HFFc6 (cell line): ENCODE results near the gene CST9L. TPM values are rescaled to one million over a fixed set of nuclear protein-coding genes. Genes with fewer than 3 reads are reported as not detected.

Source experiments
- DNase-seq: peaks from one replicate; pipeline ENCODE4 v3.0.0-alpha.2; 2018
- H3K27ac Mint-ChIP-seq: 2 replicates; pipeline ENCODE4 v1.8.0; 2020; ENCODE audit warnings: mild to moderate bottlenecking, mixed read lengths
- H3K27me3 Mint-ChIP-seq: 2 replicates; pipeline ENCODE4 v1.8.0; 2021; ENCODE audit warnings: mild to moderate bottlenecking, moderate library complexity, mixed read lengths; ENCODE audit not compliant: insufficient read depth
- H3K36me3 Mint-ChIP-seq: 2 replicates; pipeline ENCODE4 v1.8.0; 2021; ENCODE audit warnings: low read depth, mixed read lengths
- H3K4me1 Mint-ChIP-seq: 2 replicates; pipeline ENCODE4 v1.8.0; 2020; ENCODE audit warnings: low read depth, mixed read lengths
- H3K4me3 Mint-ChIP-seq: 2 replicates; pipeline ENCODE4 v1.8.0; 2020; ENCODE audit warnings: mild to moderate bottlenecking, moderate library complexity, mixed read lengths
- H3K9me3 Mint-ChIP-seq: 2 replicates; pipeline ENCODE4 v1.8.0; 2020; ENCODE audit warnings: mild to moderate bottlenecking, mixed read lengths
- total RNA-seq, 6 experiments: library from RNA; stranded (reverse); fragmentation: NEBNext Ultra II Directional; extraction: Animal tissue kit (Norgen Biotek cat#: 25700); gene quantifications; 2 replicates in 1 of 6; 3 replicates in 5 of 6; pipeline ENCODE4 v1.2.3, GENCODE V29; 2021
- TF ChIP-seq, protein P1 (sequence below): fragments of 200-600 bp; sonication (generic); IDR thresholded peaks from 2 replicates; pipeline ENCODE4 v1.5.0; 2021; ENCODE audit warnings: antibody characterized with exemption, mild to moderate bottlenecking

The CST9L gene
- total RNA-seq, 6 experiments from 2014 or later: not detected

DNA sequence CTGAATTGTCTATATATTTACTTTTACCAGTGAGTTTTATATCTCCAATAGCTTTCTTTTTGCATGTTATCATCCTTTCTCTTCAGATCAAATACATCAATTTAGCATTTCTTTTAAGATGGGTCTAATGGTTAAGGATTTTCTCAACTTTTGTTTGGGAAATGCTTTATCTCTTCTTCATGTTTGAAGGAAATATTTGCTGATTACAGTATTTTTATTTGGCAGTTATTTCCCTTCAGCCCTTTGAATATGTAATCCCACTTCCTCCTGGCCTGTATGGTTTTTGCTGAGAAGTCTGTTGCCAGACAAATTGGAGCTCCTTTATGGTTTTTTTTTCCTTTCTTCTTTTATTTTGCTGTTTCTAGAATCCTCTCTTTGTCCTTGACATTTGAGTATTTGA is 6.7 kb upstream of the CST9L start:
- H3K27ac Mint-ChIP-seq: no peak overlapping the region

DNA sequence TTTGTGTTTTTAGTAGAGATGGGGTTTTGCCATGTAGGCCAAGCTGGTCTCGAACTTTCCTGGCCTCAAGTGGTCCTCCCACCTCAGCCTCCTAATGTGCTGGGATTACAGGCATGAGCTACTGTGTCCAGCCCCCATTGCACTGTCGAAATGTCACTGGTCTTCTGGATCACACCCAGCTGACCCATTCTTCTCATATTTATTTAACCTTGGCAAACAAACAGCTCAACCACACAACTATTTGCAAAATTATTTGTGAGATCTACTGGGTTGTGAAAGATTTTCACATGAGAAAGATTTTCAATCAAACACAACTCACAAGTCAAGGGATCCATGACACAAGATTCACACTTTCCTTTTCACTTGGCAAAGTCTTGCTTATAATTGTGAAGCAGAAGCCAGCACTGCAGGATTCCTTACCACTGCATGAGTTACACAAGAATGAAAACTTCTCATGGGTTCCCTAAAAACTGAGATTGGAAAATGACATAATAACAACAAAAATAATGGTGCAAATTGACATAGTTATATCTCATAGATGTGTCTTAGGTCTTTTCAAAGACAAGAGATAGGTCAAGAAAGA is 2.0 kb upstream of the CST9L start:
- Mint-ChIP-seq H3K4me3 (no peak overlapping the region), H3K27me3 (peaks cover 6% of the 10 kb centered on the region; the same call in 1 of the 2 replicates), H3K4me1 (no peaks in the 10 kb centered on the region), H3K36me3 (no peaks in the 10 kb centered on the region), H3K9me3 (no peaks in the 10 kb centered on the region), H3K27ac (no peak overlapping the region)
- TF ChIP-seq, protein P1, sequence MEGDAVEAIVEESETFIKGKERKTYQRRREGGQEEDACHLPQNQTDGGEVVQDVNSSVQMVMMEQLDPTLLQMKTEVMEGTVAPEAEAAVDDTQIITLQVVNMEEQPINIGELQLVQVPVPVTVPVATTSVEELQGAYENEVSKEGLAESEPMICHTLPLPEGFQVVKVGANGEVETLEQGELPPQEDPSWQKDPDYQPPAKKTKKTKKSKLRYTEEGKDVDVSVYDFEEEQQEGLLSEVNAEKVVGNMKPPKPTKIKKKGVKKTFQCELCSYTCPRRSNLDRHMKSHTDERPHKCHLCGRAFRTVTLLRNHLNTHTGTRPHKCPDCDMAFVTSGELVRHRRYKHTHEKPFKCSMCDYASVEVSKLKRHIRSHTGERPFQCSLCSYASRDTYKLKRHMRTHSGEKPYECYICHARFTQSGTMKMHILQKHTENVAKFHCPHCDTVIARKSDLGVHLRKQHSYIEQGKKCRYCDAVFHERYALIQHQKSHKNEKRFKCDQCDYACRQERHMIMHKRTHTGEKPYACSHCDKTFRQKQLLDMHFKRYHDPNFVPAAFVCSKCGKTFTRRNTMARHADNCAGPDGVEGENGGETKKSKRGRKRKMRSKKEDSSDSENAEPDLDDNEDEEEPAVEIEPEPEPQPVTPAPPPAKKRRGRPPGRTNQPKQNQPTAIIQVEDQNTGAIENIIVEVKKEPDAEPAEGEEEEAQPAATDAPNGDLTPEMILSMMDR: no peak
- DNase-seq: no peak

More for the DNA sequence above, 6.7 kb upstream of the CST9L start:
- H3K4me1 Mint-ChIP-seq: no peaks in the 10 kb centered on the region
- TF ChIP-seq, protein P1: no peak
- H3K27me3 Mint-ChIP-seq: no peaks in the 10 kb centered on the region; the same call in 1 of the 2 replicates
- DNase-seq: no peak
- H3K36me3 Mint-ChIP-seq: no peaks in the 10 kb centered on the region
- H3K9me3 Mint-ChIP-seq: no peaks in the 10 kb centered on the region
- no peak overlapping the region for H3K4me3 Mint-ChIP-seq

DNA sequence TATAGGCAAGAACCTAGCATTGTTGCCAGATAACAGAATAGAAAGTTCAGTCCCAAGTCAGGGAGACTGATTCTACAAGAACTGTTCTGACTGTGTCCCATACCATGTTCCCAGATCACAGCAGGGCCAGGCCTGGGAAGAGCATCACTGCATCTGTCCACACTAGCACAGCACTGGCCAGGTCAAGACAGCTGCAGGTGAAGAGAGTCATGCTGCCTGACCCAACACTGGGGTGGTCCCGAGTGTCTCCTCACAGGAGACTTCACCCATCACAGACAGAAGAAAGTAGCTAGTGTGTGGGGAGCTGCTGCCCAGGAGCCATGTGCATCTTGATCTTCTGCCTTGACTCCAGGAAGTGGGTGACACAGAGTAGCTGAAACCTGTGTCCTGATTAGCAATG is 1.3 kb upstream of the CST9L start:
- Mint-ChIP-seq H3K27ac (no peak overlapping the region), H3K27me3 (peaks cover 6% of the 10 kb centered on the region; the same call in 1 of the 2 replicates), H3K36me3 (no peaks in the 10 kb centered on the region), H3K4me3 (no peak overlapping the region), H3K9me3 (no peaks in the 10 kb centered on the region), H3K4me1 (no peaks in the 10 kb centered on the region)
- TF ChIP-seq, protein P1: no peak
- DNase-seq: no peak

DNA sequence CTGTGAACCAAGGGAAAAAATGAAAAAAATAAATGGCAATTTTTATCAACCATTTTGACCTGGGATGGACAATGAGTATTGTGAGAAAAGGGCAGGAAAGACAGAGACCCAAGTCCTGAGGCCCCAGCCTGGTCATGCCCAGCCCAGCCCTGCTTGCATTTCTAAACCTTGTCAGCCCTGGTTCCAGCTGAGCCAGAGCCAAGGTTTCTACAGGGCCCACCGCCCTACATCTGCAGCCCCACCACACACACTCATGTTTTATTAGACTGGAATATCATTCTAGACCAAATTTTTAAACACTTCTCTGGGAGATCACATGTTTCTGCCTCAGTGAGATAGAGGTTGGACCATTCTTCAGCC is 667 bp upstream of the CST9L start:
- Mint-ChIP-seq H3K36me3 (no peaks in the 10 kb centered on the region), H3K9me3 (no peaks in the 10 kb centered on the region), H3K4me1 (no peaks in the 10 kb centered on the region), H3K4me3 (no peak overlapping the region), H3K27me3 (peaks cover 6% of the 10 kb centered on the region; the same call in 1 of the 2 replicates), H3K27ac (no peak overlapping the region)
- TF ChIP-seq, protein P1: no peak
- DNase-seq: no peak

DNA sequence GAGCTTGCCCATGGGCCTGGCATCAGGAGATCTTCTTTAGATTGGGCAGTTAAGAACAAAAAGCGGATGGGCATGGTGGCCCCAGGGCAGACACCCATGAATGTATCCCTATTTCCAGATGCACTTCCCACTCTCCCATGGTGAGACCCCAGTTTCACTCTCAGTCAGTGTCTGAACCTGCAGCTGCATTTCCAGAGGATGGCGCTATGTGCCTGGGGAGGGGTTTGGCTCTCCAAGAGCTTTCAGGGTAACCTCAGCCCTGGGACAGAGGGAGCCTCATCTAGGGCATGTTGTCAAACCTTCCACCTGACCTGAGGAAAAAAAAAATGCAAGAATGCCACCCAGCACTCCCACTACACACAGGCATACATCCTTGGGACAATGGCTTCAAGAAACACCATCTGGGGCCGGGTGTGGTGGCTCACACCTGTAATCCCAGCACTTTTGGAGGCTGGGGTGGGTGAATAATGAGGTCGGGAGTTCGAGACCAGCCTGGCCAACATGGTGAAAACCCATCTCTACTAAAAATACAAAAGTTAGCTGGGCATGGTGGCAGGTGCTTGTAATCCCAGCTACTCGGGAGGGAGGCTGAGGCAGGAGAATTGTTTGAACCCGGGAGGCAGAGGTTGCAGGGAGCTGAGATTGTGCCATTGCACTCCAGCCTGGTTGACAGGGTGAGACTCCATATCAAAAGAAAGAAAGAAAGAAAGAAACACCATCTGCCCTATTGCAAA is 1.9 kb downstream of the CST9L start:
- Mint-ChIP-seq H3K4me1 (no peaks in the 10 kb centered on the region), H3K36me3 (no peaks in the 10 kb centered on the region), H3K9me3 (peaks cover 8% of the 10 kb centered on the region; the same call in 1 of the 2 replicates), H3K27ac (no peak overlapping the region), H3K4me3 (no peak overlapping the region), H3K27me3 (peaks cover 6% of the 10 kb centered on the region; the same call in 1 of the 2 replicates)
- no peak for DNase-seq
- TF ChIP-seq, protein P1: no peak
